DND-41 (cell line): ENCODE measurements around the gene SNAPC2.

Experiments
- ATAC-seq: fragments of 200-7000 bp; cut with Tn5 transposase; 3 replicates; pipeline ENCODE4 v1.9.1; 2021; ENCODE audit warnings: low read depth; ENCODE audit not compliant: insufficient read depth
- DNase-seq: peaks from one replicate; pipeline ENCODE4 v3.0.0-alpha.2; 2020
- H2AFZ ChIP-seq: 2 replicates; pipeline ENCODE4 v1.6.0; 2012; ENCODE audit warnings: low read depth, low read length
- H3K27ac ChIP-seq: 2 replicates; pipeline ENCODE4 v1.5.1; 2012; ENCODE audit warnings: low read length, inconsistent platforms
- H3K27me3 ChIP-seq: fragments of 200-600 bp; sonication (generic); 2 replicates; pipeline ENCODE4 v1.6.0; 2012; ENCODE audit warnings: low read length, mild to moderate bottlenecking, inconsistent platforms; ENCODE audit not compliant: insufficient read depth, poor library complexity
- H3K36me3 ChIP-seq: 2 replicates; pipeline ENCODE4 v1.5.1; 2012; ENCODE audit warnings: low read length, inconsistent platforms; ENCODE audit not compliant: insufficient read depth
- H3K4me1 ChIP-seq: 2 replicates; pipeline ENCODE4 v1.5.1; 2012; ENCODE audit warnings: mild to moderate bottlenecking, low read length; ENCODE audit not compliant: insufficient read depth
- H3K4me2 ChIP-seq: 2 replicates; pipeline ENCODE4 v1.6.0; 2012; ENCODE audit warnings: mild to moderate bottlenecking, moderate library complexity, low read length, inconsistent platforms; ENCODE audit not compliant: insufficient read depth
- H3K4me3 ChIP-seq, 2 experiments: fragments of 200-600 bp in 1 of 2; shearing (Covaris generic) in 1 of 2; 2 replicates each; pipeline ENCODE4 v1.5.1; 2012 to 2016; ENCODE audit warnings: inconsistent platforms in 2 of 2, low read length in 2 of 2, mild to moderate bottlenecking in 2 of 2, low read depth in 1 of 2, moderate library complexity in 1 of 2
- H3K79me2 ChIP-seq: 2 replicates; pipeline ENCODE4 v1.6.0; 2012; ENCODE audit warnings: low read length, inconsistent platforms; ENCODE audit not compliant: insufficient read depth
- H3K9ac ChIP-seq: 2 replicates; pipeline ENCODE4 v1.6.0; 2012; ENCODE audit warnings: low read depth, mild to moderate bottlenecking, inconsistent platforms, low read length, moderate library complexity
- H3K9me3 ChIP-seq: 2 replicates; pipeline ENCODE4 v1.5.1; 2012; ENCODE audit warnings: low read length, moderate library complexity, mild to moderate bottlenecking, inconsistent platforms; ENCODE audit not compliant: insufficient read depth, severe bottlenecking
- H4K20me1 ChIP-seq: 2 replicates; pipeline ENCODE4 v1.6.0; 2012; ENCODE audit warnings: low read length; ENCODE audit not compliant: insufficient read depth
- EZH2 ChIP-seq: IDR thresholded peaks from 3 replicates; pipeline ENCODE4 v1.6.1; 2012; ENCODE audit warnings: borderline replicate concordance, low read depth, mild to moderate bottlenecking, moderate library complexity, low read length, inconsistent platforms; ENCODE audit not compliant: severe bottlenecking
- TF ChIP-seq, protein P1 (sequence below): IDR thresholded peaks from 2 replicates; pipeline ENCODE4 v1.5.1; 2012; ENCODE audit warnings: borderline replicate concordance, low read length, moderate library complexity, mild to moderate bottlenecking; ENCODE audit not compliant: poor library complexity, severe bottlenecking; ENCODE audit errors: extremely low read depth

The SNAPC2 gene

DNA sequence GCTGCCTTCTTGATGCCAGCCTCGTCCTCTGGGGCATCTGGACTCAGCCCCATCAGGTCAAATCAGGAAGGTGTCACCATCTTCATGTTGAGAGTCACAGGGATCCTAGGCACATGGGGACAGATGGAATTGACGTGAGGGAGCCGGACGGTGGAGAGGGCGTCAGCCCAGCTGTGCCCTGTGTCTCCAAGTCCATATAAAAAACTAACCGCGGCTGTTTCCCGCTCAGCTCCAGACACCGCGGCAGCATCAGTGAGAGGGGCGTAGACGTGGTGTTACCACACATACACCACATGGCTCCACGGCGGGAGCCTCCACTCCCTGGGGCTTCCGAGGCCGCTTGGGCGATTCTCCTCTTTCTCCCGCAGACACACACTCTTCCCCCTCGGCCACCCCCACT is 40.3 kb upstream of the SNAPC2 start:
- DNase-seq (no peak), ATAC-seq (no peak)
- no peak overlapping the region for H3K9ac ChIP-seq
- no peaks in the 10 kb centered on the region for H4K20me1 ChIP-seq
- H3K27ac ChIP-seq: no peak overlapping the region
- H2AFZ ChIP-seq: no peak overlapping the region
- no peaks in the 10 kb centered on the region for H3K9me3 ChIP-seq
- no peaks in the 10 kb centered on the region for H3K27me3 ChIP-seq
- H3K4me2 ChIP-seq: no peak overlapping the region
- no peaks in the 10 kb centered on the region for H3K79me2 ChIP-seq
- TF ChIP-seq, protein P1, sequence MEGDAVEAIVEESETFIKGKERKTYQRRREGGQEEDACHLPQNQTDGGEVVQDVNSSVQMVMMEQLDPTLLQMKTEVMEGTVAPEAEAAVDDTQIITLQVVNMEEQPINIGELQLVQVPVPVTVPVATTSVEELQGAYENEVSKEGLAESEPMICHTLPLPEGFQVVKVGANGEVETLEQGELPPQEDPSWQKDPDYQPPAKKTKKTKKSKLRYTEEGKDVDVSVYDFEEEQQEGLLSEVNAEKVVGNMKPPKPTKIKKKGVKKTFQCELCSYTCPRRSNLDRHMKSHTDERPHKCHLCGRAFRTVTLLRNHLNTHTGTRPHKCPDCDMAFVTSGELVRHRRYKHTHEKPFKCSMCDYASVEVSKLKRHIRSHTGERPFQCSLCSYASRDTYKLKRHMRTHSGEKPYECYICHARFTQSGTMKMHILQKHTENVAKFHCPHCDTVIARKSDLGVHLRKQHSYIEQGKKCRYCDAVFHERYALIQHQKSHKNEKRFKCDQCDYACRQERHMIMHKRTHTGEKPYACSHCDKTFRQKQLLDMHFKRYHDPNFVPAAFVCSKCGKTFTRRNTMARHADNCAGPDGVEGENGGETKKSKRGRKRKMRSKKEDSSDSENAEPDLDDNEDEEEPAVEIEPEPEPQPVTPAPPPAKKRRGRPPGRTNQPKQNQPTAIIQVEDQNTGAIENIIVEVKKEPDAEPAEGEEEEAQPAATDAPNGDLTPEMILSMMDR: no peak
- TF ChIP-seq EZH2: no peak
- no peaks in the 10 kb centered on the region for H3K36me3 ChIP-seq
- H3K4me3 ChIP-seq: no peak overlapping the region
- H3K4me1 ChIP-seq: peaks cover 4% of the 10 kb centered on the region

DNA sequence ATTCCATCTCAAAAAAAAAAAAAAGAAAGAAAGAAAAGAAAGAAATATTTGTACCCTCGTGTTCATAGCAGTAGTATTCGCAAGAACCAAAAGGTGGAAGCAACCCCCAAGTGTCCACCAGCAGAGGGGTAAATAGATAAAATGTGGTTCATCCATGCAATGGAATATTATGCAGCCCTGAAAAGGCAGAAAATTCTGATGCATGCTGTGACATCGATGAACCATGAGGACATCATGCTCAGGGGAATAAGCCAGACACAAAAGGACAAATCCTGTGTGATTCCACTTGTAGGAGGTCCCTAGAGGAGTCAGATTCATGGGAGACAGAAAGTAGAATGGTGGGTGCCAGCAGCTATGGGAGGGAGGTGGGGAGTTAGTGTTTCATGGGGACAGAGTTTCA is 38.2 kb upstream of the SNAPC2 start:
- H3K4me1 ChIP-seq: peaks cover 3% of the 10 kb centered on the region; the same call in 1 of the 2 replicates
- H3K4me3 ChIP-seq: no peak overlapping the region
- no peak for TF ChIP-seq EZH2
- TF ChIP-seq, protein P1: no peak
- H2AFZ ChIP-seq: no peak overlapping the region
- no peaks in the 10 kb centered on the region for H3K36me3 ChIP-seq
- H3K27me3 ChIP-seq: no peaks in the 10 kb centered on the region
- DNase-seq (no peak), ATAC-seq (no peak)
- H3K9ac ChIP-seq: no peak overlapping the region
- H4K20me1 ChIP-seq: no peaks in the 10 kb centered on the region
- H3K79me2 ChIP-seq: no peaks in the 10 kb centered on the region
- H3K9me3 ChIP-seq: no peaks in the 10 kb centered on the region
- H3K4me2 ChIP-seq: no peak overlapping the region
- no peak overlapping the region for H3K27ac ChIP-seq

DNA sequence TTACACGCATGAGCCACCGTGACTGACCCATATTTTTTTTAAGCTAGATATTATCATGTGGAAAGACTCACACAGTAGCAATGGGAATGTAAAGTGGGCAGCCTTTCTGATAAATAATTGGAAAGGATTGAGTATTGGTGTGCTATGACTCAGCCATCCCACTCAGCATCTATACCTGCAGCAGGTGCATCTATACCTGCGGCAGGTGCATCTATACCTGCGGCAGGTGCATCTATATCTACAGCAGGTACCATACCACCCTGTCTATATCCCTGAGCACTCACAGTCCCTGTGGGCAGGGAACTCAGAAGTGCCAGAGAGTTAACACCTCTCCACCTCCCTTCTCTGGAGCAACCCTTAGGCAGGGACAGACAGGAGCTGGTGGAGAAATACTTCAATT is 37.0 kb upstream of the SNAPC2 start:
- no peak for TF ChIP-seq EZH2
- TF ChIP-seq, protein P1: no peak
- Histone ChIP-seq H3K27me3 (no peaks in the 10 kb centered on the region), H3K79me2 (no peaks in the 10 kb centered on the region), H3K27ac (no peak overlapping the region), H3K4me1 (peaks cover 3% of the 10 kb centered on the region; the same call in 1 of the 2 replicates), H2AFZ (no peak overlapping the region), H4K20me1 (no peaks in the 10 kb centered on the region), H3K9me3 (no peaks in the 10 kb centered on the region), H3K9ac (no peak overlapping the region), H3K4me3 (no peak overlapping the region), H3K4me2 (no peak overlapping the region), H3K36me3 (no peaks in the 10 kb centered on the region)
- DNase-seq (no peak), ATAC-seq (no peak)
